HG03064 (cell line): ENCODE results near the gene GLCCI1.

Experiments used
- ATAC-seq: cut with Tn5 transposase; IDR thresholded peaks from one replicate; pipeline ENCODE4 v1.9.1; 2021; ENCODE audit warnings: low read depth; ENCODE audit not compliant: unreplicated experiment

GLCCI1 gene

GRCh38 chr7:8125680-8126444 lies 157.3 kb downstream of the GLCCI1 start:
- ATAC-seq: peak; percentile 62

GRCh38 chr7:8126601-8127167 lies 158.1 kb downstream of the GLCCI1 start:
- ATAC-seq: no peak

- no peak for ATAC-seq
Measured at GRCh38 chr7:8128449-8129317, 160.1 kb downstream of the GLCCI1 start.

GRCh38 chr7:8129318-8129659 lies 160.7 kb downstream of the GLCCI1 start:
- no peak for ATAC-seq

- ATAC-seq: no peak
Measured at GRCh38 chr7:8130663-8131062, 162.1 kb downstream of the GLCCI1 start.

GRCh38 chr7:8131694-8132605 lies 163.4 kb downstream of the GLCCI1 start:
- peak; percentile 46 for ATAC-seq

GRCh38 chr7:8133188-8133848 lies 164.7 kb downstream of the GLCCI1 start:
- ATAC-seq: peak; percentile 32

GRCh38 chr7:8134089-8134733 lies 165.6 kb downstream of the GLCCI1 start:
- peak; percentile 62 for ATAC-seq

GRCh38 chr7:8135417-8135816 lies 166.8 kb downstream of the GLCCI1 start:
- ATAC-seq: no peak

- no peak for ATAC-seq
Measured at GRCh38 chr7:8136051-8136730, 167.6 kb downstream of the GLCCI1 start.
